NCI-H510A treated with DMSO at 0.1 percent for 48 hours (cell line): Measurements from ENCODE around the gene GPHN.
A peak's percentile ranks its signal among the peaks of the same experiment; 100 is the strongest.

ENCODE experiments used
- DNase-seq: peaks from one replicate; lab custom pipeline; 2025; lab: John Stamatoyannopoulos, UW

GPHN gene

DNA sequence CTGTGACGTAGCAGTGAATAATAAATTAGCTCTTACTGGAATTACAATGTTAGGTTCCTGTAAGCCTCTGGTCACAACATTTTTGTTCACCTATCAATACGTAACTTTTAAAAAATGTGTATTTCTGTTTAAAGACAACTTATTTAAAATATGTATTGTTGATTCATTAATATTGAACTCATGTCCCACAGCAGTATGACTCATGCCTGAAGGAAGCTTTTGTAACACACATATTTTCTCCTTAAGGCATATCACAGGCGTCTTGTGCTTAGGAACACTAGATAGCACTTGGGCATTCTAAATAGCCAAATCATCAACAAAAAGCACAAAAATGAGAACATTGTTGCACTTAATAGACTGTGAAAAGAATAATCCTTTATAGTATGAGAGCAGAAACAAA is 92.5 kb downstream of the GPHN start:
- DNase-seq = no peak

DNA sequence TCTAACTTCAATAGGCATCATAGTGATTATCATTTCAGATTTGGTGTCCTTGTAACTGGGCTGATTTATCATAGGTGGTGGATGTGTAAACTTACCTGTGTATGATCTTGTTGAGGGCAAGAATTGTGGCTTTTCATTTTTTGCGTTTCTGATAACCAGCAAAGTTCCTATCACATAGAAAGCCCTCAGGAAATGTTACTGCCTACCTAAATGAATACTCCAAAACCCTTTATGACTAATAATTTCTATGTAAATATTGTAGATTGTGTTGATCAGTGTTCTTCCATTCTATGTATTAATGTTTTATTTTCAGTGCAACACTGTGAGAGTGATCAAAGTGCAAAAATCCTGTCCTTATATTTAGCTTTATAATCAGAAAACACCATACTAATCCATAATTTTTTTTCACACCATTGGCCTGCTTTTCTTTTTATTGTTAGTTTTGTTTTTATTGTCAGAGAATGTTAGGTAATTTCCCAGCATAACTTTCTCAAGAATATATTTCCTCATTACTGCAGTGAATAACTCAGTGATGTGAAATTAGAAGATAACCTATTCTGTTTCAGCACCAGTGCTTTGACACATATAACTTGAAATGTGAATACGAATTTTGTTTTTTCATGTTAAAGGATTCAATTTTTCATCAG is 94.1 kb downstream of the GPHN start:
- no peak for DNase-seq

DNA sequence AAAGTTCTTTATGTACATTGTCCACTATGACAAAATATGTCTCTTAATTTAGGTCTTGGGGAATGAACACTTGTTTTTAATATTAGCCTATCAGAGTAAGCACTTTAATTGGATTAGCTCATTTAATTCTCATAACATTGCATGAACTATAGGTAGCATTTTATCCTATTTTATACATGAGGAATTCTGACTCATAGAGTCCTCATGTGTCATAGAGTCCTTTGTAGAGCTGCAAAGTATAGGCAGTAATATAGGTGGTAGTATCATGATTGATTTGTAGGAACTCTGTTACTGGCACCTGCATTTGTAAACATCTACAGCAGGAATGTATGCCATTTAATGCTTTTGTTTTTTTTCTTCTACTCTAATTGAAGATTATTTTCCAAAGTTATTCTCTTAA is 96.0 kb downstream of the GPHN start:
- no peak for DNase-seq

DNA sequence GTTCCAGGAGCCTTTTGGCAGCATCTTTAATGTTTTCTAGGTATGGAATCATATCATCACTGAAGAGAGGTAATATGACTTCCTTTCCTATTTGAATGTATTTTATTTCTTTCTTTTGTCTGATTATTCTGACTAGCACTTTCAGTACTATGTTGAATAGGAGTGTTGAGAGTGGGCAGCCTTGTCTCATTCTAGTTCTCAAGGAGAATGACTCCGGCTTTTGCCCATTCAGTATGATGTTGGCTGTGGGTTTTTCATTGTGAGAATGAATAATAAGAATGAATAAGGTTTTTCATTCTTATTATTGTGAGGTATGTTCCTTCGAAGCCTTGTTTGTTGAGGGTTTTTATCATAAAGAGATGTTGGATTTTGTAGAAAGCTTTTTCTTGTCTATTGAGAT is 98.9 kb downstream of the GPHN start:
- no peak for DNase-seq

DNA sequence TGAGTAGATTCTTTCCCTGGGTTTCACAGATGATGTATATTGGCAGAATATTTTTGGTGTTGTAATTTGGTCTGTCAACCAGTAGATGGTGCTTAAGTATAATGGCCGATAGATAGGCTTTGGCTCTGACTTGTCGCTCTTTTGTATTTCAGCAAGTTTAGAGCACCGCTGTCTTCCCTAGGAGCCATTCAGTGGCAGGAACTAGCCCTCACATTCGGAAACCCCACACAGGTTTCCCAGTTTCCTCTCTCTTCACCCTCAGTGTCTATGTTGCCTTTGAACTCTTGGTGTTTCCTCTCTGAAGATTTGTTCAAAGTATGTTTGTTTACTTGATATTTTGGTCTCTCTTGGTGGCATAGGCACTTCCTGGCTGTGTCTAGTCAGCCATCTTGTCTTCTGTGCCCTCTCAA is 102.2 kb downstream of the GPHN start:
- DNase-seq = no peak

DNA sequence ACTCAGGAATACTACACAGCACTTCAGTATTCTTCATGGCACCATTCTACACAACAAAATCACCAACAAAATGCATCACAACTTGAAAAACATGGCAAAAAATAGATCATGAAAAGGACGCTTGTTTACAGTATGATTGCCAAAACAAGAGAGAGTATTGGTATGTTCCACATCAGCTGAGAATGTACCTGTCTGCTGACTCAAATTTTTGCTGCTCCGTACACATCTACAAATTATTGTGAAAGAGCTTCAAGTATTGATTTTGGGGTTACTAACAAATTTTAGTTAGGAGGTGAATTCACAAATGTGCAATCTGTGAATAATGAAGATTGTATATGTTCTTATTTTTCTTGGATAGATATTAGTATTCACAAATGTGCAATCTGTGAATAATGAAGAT is 105.4 kb downstream of the GPHN start:
- no peak for DNase-seq

DNA sequence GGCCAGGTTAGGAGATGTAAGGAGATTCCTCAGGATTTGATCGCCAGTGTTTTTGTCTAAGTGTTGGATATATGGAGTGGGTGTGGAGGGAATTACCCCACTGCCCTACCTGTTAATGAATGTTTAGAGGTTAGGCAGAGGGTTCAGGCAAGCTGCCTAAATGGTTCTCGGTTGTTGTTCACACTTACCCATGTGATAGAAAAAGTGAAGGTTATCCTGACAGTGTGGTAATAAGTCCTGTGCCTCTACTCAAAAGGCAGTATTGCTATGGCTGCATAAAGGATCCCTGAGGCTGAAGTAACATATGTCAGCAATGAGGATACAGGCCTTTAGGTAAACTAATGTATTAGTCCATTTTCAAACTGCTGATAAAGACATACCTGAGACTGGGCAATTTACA is 112.0 kb downstream of the GPHN start:
- DNase-seq = no peak

DNA sequence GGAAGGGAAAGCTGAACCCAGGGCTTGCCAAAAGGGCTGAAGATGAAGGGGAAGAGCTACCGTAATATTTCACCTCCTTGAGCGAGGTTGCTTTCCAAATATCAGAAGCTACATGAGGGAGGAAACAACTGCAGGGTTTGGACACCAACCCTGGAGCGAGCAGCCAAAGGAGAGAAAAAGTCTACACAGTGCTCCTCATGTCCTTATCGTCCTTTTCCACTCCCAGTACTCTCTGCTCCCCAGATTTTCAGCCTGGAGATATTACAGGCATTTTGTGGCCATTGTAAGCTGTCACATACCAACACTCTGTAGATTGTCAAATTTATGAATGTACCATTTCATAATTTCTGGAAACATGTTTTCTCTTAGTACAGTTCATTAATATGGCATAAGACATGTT is 115.9 kb downstream of the GPHN start:
- DNase-seq = no peak

DNA sequence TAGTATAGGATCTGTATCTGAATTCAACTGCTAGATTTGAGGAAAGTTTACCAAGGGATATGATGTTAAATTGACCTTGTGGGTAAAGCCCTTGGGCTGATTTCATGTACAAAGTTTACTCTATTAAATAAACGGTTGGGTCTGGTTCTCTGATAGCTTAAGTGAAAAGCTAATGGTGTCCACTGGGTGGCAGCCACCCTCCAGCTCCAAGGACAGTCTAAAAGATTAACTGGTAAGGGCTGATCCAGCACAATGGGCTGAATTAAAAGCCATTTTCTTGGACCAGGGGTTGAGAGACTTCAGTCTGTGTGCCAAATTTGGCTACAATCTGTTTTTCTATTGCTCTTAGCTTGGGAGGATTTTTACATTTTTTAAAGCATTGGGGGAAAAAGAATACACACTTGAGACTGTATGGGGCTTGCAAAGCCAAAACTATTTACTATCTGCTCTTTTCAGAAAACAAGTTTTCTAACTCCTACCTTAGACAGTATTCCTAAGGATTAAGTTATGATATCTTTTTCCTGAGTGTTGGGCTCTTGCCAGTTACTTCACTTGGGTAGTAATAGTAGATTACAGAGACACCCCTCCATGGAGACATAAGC is 116.5 kb downstream of the GPHN start:
- peak; percentile 30 for DNase-seq

DNA sequence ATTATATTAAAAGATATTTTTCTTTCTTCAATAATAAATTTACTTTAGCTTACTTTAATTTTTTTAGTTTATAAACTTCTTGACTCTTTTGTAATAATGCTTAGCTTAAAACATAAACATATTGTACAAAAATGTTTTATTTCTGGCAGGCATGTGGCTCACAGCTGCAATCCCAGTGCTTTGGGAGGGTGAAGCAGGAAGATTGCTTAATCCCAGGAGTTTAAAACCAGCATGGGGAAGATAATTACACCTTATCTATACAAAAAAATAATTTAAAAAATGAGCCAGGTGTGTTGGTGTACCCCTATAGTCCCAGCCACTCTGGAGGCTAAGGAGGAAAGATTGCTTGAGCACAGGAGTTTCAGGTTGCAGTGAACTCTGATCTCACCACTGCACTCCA is 120.7 kb downstream of the GPHN start:
- no peak for DNase-seq

DNA sequence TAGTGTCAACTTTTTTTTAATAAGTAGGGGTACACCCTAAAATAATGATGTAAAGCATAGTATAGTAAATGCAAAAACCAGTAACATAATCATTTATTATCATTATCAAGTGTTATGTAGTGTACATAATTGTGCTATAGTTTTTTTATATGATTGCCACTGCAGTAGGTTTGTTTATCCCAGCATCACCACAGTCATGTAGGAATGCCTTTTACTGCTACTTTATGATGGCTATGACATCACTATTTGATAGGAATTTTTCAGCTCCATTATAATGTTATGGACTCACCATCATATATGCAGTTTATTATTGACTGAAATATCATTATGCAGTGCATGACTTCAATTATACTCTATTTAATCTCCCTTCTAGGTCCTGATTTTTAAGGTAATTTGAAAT is 121.6 kb downstream of the GPHN start:
- DNase-seq = no peak

DNA sequence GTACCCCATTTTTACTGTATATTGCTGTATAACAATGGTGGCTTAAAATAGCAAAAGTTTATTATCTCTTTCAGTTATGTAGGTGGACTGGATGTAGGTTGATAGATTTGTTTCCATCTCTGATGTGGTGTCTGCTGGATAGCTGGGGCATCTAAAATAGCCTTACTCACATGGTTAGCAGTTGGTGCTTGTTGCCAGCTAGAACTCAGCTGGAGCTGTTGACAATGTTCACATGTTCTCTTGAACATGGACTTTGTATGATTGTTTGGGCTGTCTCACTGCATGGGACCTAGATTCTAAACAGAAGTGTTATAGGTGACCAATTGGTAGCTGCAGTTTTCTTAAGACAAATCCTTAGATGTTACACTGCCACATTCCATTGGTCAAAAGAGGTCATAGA is 126.9 kb downstream of the GPHN start:
- no peak for DNase-seq

DNA sequence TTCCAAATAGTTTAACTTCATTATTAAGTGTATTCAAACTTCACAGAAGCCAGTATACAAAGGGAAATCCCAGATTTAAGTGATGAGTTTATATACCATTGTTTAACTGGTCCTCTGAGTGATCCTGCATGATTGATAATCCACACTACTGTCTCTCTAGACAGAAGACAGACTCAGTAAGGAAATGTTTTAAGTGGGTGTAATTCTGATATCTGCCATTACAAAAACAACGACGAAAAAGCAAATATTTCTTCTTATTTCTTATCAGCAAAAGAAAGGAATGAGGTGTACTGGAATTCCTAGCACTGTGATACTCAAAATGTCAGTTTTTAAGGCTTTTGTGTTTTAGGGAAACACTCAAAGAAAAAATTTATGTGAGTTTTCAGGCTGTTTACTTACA is 127.5 kb downstream of the GPHN start:
- DNase-seq = no peak

DNA sequence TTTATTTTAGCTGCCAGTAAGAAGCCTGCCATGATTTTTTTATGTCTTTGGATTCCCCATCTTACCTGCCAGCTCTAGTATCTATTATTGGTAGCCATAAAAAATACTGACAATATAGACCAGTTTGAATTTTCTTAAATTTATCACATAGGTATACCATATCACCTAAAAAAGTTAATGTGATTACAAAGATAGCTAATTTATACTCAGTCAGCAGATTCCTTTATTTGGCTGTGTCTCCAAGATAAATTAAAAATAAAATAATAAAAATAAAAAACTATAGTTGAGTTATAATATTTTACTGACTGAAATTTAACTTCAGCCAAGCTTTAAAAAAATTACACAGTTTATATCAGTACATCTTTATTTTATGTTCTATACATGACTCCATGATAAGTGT is 128.3 kb downstream of the GPHN start:
- DNase-seq = no peak

DNA sequence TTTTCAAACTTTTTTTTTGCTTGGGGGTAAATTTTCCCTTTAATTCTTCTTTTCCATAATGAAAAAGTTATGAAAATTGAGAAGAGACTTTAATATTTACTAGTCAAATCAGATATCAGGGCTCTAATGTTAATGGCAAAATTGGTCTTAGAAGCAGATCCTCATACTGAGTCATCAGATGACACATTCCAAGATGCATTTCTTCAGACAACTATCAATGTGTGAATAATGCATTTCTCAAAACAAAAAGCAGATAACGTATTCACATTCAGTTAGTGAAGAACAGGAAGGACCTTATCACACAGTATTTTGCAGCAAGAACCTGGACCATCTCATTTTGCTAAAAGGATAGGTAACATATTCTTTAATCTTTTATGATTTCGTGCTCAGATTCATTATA is 130.7 kb downstream of the GPHN start:
- DNase-seq = no peak

DNA sequence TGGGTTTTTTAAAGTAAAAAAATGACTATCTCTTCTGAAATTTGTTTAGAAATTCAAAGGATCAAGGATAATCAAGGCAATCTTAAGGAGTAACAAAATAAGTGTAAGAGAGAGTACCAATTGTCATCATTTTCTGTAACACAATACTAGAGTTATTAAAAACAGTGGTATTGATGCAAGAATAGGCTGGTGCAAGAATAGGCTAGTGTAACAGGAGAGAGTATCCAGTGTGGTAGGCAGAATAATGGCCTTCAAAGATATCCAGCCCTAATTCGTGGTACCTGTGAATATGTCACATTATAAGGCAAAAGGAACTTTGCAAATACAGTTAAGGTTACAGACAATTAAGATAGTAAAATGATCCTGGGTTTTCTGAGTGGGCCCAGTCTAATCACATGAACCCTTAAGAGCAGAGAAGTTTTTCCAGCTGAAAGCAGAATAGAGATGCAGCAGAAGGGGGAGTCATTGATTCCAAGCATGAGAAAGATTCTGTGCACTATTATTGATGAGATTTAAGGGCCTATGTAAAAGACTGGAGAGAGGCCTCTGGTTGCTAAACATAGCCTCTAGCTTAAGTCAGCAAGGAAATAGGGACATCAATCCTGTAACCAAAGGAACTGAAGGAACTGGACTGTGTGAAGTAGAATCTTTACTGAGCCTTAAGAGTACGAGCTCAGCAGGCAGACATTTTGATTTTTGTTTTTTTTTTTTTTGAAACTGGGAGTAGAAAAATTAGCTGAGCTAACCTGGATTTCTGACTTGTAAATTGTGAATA is 134.1 kb downstream of the GPHN start:
- DNase-seq = no peak

DNA sequence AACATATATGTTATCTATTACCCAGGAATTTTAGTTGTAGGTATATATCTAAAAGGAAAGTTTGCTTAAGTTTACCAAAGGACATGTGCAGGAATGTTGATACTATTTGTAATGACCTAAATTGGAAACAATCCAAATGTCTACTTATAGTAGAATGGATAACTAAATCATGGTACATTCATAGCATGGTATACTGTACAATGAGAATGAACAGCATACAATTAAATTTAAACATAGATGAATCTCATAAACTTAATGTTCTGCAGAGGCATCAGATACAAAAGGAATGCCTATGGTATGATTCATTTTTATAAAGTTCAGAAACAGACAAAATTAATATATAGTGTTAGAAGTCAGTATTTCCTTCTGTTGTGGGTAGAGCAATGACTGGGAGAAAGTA is 135.4 kb downstream of the GPHN start:
- no peak for DNase-seq

DNA sequence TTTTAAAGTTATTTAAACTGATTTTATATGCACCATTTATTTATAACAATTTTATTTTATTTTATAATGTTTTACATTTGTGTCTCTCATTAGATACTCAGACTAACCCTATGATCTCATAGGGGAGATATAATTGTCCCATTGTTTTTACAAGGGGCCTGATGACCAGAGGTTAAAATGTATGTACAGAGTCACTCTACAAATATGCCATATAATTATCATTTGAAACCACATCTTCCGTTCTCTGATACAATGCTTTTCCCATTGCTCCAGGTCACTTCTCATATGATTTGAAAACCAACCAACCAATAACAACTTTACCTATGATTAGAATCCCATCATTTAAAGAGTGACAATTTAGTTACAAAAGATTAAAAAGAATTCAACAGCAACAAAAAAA is 137.8 kb downstream of the GPHN start:
- DNase-seq = no peak

DNA sequence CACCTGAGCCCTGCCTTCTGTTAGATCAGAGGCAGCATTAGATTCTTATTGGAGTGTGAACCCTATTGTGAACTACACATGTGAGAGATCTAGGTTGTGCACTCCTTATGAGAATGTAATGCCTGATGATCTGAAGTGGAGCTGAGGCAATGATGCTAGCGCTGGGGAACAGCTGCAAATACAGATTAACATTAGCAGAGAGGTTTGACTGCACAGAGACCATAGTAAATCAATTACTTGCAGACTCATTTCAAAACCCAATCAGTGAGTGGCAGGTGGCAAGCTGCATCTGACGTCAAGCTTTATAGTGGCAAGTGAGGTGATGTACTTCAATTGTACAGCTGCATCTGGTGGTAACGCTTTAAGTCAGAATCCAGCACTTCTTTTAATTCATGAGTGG is 141.6 kb downstream of the GPHN start:
- peak; percentile 71 for DNase-seq

DNA sequence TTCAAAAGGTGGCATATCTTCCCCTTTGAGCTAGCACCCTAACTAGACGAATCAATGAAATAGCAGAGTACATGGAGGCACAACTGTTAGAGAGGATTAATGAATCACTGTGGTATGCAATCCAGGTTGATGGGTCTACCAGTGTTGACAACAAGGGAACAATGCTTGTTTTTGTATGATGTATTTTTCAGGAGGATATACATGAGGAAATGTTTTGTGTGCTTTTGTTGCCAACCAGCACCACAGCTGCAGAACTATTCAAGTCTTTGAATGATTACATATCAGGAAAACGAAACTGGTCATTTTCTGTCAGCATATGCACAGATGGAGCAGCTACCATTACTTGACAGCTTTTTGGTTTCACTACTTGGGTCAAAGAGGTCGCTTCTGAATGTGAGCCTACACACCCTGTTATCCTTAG is 142.6 kb downstream of the GPHN start:
- no peak for DNase-seq

DNA sequence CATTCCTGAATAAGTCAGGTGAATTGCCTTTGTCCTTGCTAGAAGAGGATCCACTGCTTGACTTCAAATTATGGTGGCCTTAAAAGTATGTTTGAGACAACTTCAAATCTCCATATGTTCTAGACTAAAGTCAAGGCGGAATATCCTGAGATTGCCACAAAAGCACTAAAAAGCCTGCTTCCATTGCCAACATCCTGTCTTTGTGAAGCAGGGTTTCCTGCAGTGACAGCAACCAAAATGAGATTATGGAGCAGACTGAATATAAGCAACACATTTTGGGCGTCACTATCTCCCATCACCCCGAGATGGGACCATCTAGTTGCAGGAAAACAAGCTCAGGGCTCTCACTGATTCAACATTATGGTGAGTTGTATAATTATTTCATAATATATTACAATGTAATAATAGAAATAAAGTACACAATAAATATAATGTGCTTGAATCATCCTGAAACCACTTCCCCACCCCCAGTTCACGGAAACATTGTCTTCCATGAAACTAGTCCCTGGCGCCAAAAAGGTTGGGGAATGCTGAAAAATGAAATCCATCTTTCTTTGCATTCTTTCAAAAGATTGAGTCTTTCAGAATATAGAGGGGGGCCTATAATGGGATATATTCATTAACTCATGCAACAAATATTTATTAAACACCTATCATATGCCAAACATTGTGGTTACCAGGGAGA is 143.7 kb downstream of the GPHN start:
- no peak for DNase-seq

DNA sequence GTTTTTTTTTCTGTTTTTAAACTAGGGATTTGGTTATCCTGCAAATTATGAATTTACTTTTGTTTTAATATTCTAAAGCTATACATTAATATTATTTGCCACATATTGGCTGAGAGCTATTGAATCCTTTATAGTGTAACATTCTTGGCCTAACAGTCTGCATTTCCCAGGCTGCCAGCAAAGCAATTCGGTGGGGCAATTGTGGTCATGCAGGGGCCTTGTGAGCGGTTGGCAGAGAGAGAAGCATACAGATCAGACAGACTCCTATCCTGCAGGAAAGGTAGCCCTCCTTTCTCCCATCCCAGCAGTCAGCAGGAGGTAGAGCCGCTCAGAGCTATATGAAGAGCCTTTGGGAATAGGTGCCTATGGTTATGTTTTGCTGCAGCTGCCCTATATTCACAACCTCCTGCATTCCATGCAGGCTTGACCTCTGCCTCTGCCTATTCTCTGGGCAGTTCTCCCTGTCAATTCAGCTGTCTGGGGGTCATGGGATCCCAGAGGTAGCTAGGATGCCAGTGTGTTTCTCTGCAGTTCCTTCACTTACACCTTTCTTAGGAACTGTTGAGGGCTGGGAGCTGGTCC is 144.7 kb downstream of the GPHN start:
- DNase-seq = no peak

DNA sequence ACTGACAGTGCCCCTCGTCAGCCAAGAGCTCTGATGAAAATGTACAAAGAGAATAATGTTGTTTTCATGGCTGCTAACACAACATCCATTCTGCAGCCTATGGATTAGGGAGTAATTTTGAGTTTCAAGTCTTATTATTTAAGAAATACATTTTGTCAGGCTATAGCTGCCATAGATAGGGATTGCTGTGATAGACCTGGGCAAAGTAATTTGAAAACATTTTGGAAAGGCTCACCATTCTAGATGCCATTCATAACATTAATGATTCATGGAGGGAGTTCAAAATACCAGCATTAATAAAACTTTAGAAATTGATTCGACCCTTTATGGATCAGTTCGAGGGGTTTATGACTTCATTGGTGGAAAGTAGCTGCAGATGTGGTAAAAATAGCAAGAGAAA is 149.8 kb downstream of the GPHN start:
- DNase-seq = no peak
